ENCODE data around the gene ODF2L.

The ODF2L gene

GRCh38 chr1:86318436-86318835 is 77.7 kb downstream of the ODF2L start:
- DNase-seq (ENCODE audit: low read depth in 3 of 3): no peak

GRCh38 chr1:86317926-86318325 is 78.2 kb downstream of the ODF2L start:
- no peak for DNase-seq (ENCODE audit: low read depth in 3 of 3)

- no peak for DNase-seq (ENCODE audit: low read depth in 3 of 3)
Observed at GRCh38 chr1:86305731-86306130, 90.4 kb downstream of the ODF2L start.

GRCh38 chr1:86303041-86303690 is 93.0 kb downstream of the ODF2L start:
- DNase-seq (ENCODE audit: low read depth in 3 of 3): no peak
